NCI-H446 (cell line): ENCODE results near the gene PTPRC.
A peak's percentile ranks its signal among the peaks of the same experiment; 100 is the strongest.

Experiments used
- DNase-seq, 2 experiments: peaks; one replicate each; lab custom pipeline; 2025; lab: John Stamatoyannopoulos, UW

PTPRC gene

GRCh38 chr1:198676253-198676652 lies 37.4 kb downstream of the PTPRC start:
- peak; percentile 18 to 74 for DNase-seq

GRCh38 chr1:198677027-198677426 lies 38.2 kb downstream of the PTPRC start:
- DNase-seq, result no peak

DNA sequence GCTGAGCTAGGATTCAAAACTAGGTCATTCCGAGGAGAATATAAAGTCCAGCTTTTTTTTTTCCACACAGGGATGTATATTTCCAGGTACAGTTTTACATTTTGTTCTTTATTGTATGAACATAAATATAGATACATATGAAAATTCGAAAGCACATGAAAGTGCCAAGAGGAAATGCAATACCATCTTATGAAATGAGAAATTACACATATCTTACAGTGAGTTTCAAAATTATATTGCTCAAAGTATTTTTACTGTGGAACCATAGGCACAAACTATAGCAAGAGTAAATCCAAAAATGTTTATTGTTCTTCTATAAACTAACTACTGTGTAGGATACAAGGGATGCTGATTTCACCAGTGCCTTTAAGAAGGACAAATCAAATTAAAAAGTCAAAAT lies 39.0 kb downstream of the PTPRC start:
- DNase-seq, result no peak

DNA sequence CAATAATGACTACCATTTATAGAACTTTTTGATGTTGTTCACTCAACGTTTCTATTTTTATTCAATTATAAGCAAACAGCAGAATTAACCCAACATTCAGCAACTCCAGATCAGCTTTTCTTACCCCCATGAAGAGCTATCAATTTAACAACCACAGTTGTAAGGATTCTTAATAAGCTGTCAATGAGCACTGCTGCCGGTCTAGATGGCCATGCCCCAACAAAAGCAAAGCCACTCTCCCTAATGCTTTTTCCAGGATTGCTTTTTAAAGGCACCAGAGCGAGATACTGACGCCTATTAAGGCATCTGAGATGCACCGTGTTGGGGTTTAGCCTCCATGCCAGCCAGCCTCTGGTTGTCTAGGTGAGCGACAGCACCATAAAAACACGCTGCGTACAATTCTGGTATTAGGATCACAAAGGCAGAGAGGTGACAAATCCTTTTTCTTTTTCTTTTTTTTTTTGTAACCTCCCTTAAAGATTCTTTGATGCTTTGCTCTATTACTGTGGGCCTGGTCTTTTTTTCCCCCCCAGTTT lies 39.5 kb downstream of the PTPRC start:
- DNase-seq, result no peak

GRCh38 chr1:198678901-198679329 lies 40.1 kb downstream of the PTPRC start:
- DNase-seq, result no peak

- DNase-seq, result no peak
These were observed 40.8 kb downstream of the PTPRC start for GRCh38 chr1:198679535-198680173.

DNA sequence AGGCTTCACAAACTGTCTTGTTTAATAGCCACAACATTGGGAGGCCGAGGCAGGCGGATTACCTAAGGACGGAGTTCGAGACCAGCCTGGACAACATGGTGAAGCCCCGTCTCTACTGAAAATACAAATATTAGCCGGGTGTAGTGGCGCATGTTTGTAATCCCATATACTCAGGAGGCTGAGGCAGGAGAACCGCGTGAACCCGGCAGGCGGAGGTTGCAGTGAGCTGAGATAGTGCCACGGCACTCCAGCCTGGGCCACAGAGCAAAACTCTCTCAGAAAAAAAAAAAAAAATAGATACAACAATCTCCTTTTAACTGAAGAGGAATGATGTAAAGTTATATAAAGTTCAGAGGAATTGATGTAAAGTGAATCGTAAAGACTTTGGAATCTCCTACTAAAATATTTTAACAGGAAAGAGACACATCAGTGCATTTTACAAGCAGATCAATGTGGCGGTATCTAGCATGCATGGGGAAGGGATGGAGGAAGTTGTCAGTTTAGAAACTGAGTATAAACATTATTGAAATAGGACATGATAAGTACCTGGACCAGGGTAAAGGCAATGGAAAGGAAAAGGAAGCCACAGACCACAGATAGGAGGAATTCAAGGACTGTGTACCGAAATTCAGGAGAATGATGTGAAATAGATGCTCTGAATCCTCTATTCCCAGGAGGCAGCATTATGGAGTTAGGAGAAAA lies 41.5 kb downstream of the PTPRC start:
- no peak for DNase-seq

- no peak for DNase-seq
These were observed 42.4 kb downstream of the PTPRC start for GRCh38 chr1:198681252-198681651.

GRCh38 chr1:198681831-198682759 lies 43.3 kb downstream of the PTPRC start:
- peak; percentile 24 to 66 for DNase-seq

- DNase-seq, result no peak
These were observed 44.0 kb downstream of the PTPRC start for GRCh38 chr1:198682850-198683249.

- DNase-seq, result no peak
These were observed 44.6 kb downstream of the PTPRC start for GRCh38 chr1:198683449-198683848.

GRCh38 chr1:198686069-198686728 lies 47.4 kb downstream of the PTPRC start:
- peak; percentile 36 to 67 for DNase-seq

DNA sequence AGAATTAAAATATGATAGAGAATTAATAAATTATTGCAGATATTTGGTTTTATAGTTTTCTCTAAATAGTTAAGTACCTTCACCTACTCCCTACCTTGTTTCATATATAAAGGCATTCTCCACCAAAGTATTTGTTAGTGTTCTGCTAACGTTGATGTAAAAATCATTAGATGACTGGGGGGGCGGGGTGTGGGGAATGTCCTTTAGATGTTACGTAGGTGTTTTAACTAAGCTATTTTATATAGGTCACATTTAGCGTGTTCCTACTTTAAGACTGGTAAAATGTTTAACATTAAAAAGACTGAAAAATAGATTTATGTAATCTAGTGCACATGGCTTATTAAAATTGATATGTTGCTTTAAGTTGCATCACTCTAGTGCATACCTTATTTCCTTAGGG lies 48.6 kb downstream of the PTPRC start:
- no peak for DNase-seq

DNA sequence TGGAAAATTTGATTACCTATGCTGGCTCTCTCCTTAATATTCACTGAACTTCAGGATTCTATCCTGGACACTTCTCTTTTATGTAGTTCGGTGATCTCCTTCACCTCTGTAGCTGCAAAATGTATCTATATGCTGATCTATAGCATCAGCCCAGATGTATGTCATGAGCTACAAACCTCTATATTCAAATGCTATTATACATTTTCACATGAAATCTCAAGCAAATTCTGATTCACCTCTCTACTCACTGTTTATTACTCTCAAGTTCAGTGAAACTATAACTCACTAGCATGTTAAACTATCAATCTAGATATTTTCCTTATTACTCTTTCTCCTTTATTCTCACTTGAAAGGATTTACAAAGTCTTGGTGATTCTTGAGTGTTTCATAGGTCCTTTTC lies 52.2 kb downstream of the PTPRC start:
- DNase-seq, result no peak

DNA sequence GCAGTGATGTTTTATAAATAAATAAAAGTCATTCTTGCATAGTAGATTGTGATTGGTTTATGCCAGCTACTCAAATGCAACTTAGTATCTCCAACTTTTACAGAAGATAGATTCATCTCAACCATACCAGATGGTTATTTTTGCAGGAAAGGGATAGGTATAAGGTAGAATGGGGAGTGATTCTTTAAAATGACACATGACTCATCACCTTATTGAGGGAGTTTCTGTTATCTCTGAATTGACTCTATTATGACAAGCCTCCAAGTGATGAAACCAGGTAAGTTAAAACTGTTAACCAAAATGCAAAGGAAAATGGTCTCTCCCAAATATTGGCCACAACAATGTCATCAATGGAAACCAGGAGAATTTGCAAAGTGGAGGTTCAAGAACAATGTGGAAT lies 54.5 kb downstream of the PTPRC start:
- DNase-seq, result no peak

DNA sequence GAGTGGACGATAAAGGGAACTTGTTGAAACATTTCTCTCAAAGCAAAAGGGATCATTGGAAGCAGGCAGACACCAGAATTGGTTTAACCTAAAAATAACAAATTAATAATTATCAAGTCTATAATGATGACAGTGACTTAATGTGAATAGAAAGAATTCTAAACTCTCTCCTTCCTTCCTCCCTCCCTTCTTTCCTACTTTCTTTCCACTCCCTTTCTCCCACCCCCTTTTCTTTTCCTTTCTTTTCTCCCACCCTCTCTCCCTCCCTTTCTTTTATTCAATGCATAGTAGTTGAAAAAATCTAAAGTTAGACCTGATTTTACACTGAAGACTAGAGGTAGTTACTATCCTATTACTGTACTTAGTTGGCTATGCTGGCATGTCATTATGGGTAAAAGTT lies 55.7 kb downstream of the PTPRC start:
- no peak for DNase-seq

DNA sequence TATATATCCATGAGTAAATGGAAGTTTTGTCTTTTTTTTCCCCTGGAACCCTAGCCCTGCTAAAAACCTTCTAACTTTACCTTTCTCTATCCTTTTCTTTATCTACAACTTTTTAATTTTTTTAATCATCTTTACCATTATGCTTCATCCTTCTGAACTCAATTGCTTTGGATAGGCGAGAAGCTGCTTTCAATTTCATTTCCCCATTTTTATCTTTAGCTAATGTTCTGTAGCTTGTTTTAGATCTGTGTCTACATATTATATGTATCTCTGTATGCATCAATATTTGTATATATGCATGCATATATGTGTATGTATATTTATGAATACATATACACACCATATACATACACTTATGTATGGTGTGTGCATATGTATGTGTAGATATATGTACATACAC lies 57.4 kb downstream of the PTPRC start:
- DNase-seq, result no peak

DNA sequence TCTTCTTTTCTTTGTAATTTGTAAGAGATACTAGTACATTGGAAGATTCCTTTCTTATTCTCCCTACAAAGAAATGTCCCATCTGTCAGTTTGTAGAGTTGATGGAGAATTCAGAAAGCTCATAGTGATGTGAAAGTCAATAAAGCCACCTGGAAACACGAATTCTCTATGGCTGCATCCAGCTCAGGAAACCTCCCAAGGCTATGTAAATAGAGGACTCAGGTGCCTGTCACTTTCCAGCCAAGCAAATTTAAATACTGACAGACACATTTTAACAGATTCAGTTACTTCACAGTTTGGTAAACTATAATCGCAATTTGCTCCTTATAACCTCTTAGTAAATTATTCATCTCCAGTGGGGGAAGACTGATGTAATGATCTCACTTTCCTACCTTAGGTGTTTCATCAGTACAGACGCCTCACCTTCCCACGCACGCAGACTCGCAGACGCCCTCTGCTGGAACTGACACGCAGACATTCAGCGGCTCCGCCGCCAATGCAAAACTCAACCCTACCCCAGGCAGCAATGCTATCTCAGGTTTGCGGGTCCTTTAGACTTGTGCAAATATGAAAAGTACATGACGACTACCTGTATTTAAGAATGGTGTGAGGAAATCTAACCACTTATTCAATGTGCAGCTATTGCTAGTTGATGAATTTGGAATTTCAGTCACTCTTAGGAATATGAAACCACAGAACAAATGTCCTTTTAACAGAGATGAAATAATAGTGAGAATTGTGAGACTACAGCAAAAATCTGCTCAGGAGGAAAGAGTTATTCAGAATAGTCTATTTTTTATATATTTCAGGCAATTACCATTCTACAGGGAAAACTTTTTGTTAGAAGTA lies 60.6 kb downstream of the PTPRC start:
- no peak for DNase-seq

- no peak for DNase-seq
These were observed 61.2 kb downstream of the PTPRC start for GRCh38 chr1:198700016-198700392.

DNA sequence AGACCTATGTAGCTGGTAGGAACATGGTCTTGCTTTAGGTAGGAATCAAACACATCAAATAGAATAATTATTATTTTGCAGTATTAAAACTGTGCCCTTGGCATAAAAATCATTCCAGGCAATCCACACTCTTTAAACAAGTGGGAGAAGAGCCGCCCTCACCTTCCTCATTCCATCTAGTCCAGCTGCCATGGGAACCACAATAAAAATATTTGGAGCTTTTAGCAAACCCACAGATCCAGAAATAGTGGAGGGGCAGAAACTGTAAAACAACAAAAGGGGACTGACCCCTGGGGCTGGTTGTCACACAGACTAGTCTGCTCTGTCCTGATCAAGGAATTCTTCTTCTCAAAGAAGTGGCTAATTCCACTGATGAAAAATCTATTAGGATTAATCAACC lies 61.6 kb downstream of the PTPRC start:
- DNase-seq, result no peak

GRCh38 chr1:198701250-198701649 lies 62.4 kb downstream of the PTPRC start:
- no peak for DNase-seq
